ENCODE data around the gene RGS1.

Gene RGS1

GRCh38 chr1:192627901-192628300 is 52.3 kb downstream of the RGS1 start:
- DNase-seq = no peak

- no peak for DNase-seq
Observed at GRCh38 chr1:192628396-192629057, 53.0 kb downstream of the RGS1 start.

- no peak for DNase-seq
Observed at GRCh38 chr1:192629612-192630011, 54.0 kb downstream of the RGS1 start.

Measured in right hindlimb (tissue), 1 donor.